Esophagus muscularis mucosa (tissue), 4 donors: Measurements from ENCODE around the gene LCN15.

Source experiments
- CTCF ChIP-seq, 3 experiments: fragments of 200-600 bp in 2 of 3; fragments of 450-650 bp in 1 of 3; sonication (generic) in 2 of 3; IDR thresholded peaks; one replicate each; pipeline ENCODE4 v1.5.1; 2017 to 2019; ENCODE audit warnings: antibody characterized with exemption in 3 of 3, mild to moderate bottlenecking in 2 of 3, moderate library complexity in 1 of 3
- EP300 ChIP-seq: sonication (generic); formaldehyde crosslinking; IDR thresholded peaks from one replicate; pipeline ENCODE4 v1.6.1; 2017; ENCODE audit warnings: antibody characterized with exemption
- POLR2A ChIP-seq: fragments of 450-650 bp; IDR thresholded peaks from one replicate; pipeline ENCODE4 v1.6.1; 2017; ENCODE audit warnings: antibody characterized with exemption, moderate library complexity, mild to moderate bottlenecking, low read depth
- POLR2AphosphoS5 ChIP-seq, 2 donors: sonication (generic); formaldehyde crosslinking; IDR thresholded peaks; one replicate each; pipeline ENCODE4 v1.6.1; 2017; ENCODE audit warnings: antibody characterized with exemption in 2 of 2

- TF ChIP-seq POLR2AphosphoS5 (IDR thresholded peaks at IDR 0.05) (no peak), CTCF (IDR thresholded peaks at IDR 0.05) (no peak), POLR2A (no peak), EP300 (no peak)
Measured at GRCh38 chr9:136754626-136755301, 9.6 kb downstream of the LCN15 start.
